GM21723 (cell line): ENCODE data around the gene LHPP.

Source experiments
- ATAC-seq: cut with Tn5 transposase; IDR thresholded peaks from one replicate; pipeline ENCODE4 v1.9.1; 2021; ENCODE audit warnings: mild to moderate bottlenecking, moderate library complexity; ENCODE audit not compliant: unreplicated experiment

LHPP gene

DNA sequence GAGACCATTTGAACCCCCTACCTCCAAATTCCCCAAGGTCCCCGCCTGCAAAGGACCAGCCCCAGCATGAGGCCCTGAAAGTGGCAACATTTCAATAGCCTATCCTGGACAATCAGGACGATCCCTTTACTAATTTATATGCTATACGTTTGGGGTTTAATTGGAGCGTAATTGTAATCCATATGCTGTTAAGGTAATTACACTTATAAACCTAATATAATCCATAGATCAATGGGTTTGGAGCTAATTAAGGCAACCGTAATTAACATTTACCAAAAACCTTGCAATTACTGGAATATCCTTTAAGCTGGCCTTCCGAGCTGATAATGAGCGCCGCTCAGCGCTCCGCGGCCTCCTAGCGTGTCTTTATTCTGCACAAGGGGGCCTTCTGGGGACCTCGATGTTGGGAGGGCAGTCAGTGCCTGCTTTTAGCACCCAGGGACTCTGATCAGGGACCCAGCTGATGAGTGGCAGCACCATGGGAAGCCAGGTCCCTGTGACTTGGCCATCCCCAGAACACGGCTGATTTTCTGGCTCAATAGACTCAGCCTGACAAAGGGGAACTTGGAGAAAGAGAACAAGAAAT is 91.2 kb downstream of the LHPP start:
- ATAC-seq = no peak

DNA sequence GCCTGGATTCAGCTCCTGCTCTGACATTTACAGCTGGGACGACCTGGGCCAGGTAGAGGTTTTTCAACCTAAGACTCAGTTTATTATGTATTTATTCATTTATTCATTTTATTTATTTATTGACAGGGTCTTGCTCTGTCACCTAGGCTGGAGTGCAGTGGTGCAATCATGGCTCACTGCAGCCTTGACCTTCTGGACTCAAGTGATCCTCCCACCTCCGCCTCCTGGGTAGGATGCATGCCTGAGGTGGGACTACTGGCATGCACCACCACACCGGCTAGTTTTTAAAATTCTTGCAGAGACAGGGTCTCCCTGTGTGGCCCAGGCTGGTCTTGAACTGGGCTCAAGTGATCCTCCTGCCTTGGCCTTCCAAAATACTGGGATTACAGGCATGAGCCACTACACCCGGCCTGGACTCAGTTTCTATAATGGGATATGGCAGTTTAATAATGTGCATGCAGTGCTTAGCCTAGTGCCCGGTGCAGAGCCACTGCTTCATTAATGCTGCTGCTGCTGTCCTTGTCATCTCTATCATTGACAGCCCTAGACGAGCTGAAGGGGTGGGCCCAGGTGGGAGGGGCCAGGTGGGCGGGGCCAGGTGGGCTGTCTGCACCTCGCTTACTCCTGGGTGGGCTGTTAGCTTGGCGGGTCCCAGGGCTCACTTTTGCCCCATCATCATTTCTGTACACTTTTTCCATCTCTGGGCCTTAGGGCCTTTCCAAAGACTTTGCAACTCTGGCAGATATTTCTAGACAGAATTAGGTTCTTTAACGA is 92.6 kb downstream of the LHPP start:
- ATAC-seq = no peak

DNA sequence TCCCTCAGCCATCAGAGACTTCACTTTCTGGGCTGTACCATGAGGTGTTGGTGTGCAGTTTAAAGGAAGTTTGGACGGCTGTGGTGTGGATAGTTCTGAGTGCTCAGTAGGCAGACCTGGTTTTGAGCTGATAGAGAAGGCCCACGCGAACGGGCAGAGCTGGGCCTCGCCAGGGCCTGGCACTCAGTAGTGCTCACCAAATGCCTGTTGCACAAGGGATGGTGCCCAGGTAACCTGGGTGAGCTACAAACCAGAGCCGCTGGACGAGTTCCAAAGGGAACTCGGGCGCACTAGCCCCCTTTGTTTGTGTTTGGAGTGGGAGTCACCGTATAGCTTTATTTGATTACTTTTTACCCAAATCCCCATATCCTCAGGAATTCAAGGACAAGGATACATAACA is 95.5 kb downstream of the LHPP start:
- ATAC-seq = no peak

DNA sequence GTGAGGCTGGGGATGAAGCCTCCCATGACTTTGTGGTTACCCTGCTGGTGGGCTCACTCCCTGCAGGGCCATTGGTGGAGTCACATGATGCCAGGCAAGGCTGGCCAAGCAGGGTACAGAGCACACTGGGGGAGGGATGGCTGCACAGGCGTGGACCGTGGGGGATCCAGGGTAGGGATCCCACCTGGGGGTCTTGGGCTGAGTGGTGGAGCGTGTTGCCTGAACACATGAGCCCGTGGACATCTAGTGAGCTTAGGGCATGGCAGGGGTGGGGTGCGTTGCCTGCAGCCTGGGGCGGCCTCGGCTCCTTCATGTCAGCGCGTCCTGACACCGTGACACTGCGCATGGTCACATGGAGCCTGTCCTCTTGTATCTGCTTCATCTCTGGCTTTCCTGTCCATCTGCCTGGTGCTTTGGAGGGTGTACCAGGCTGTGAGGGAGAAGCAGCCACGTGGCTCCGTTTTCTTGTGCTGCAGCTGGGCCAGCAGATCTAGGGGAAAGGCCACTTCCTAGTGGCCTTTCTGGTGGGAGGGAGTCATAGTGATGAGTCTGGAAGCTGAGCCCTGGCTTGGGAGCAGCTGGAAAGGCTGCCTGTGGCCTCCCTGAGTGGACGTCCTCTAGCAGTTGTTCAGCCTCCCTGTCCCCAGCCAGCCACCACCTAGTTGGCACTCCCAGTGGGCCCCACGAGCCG is 96.2 kb downstream of the LHPP start:
- ATAC-seq = no peak

DNA sequence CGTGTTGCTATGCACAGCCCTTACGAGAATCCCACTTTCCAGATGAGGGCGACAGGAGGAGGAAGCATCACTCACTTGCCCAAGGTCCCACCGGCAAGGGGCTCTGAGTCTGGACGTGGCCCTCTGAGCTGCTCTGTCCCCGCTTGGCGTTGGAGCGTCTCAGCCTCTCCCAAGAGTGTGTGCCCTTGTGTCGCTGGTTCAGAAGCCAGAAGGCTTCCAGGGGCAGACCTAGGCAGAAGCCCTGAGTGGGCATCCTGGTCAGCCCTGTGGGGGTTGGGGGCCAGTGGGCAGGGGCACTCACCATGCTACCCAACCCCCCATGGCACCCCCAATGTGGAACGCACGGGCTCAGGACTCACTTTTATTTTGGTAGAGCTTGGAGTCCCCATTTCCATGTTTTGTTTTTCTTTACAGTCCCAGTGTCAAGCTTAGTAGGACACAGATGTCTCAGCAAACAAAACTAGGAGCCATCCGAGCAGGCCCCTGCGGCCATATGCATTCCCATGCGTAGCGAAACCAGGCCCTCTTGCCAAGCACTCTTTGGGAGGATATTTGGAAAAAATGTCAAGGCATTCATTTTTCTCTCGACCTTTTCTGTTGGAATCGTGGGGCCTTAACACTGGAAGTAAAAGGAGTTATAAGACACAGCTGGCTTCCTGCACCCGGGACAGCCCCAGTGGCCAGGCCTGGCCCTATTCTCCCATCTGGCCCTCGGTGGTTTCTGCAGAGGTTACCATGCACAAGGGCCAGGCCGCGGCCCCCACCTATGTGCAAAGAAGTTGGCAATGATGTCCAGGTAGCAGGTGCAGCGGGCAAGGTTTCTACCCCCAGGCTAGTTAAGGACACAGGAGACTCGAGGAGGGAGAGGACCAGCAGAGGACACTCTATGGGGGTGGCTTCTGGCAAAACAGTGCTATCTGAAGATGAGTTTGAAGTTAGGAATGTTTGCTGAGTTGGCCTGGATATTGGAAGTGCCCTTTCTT is 97.0 kb downstream of the LHPP start:
- no peak for ATAC-seq

DNA sequence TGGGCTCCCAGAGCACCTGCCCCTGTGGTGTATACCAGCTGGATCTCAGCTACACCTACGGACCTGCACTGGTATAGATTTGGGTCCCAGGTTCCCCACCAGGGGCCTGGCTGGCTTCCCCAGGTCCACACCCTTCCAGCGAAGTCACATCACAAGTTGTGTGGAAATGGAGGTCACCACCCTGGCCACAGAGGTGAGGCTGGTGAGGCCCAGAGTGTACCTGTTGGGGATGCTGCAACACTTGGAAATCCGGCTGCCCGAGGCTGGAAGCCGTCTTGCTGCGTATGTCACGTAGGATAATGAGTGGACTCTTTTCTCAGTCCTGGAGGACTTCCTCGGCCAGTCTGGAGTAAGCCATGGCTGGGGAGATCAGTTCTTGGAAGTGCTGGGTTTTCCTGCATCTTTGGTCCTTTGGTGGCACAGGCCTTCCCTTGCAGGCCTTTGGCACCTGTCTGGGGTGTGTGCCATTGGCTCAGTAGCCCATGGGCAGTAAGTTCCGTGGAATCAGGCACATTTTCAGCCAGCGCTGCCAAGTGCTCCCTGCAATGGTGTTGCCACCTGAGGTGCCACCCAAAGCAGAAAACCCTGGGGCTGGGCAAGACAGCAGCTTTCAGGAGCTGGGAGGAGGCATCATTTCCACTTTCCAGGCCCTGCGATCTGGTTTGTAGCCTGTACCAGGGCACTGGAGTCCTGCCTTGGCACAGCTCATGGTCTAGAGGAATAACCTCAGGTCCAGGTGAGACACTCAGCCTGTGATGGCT is 97.9 kb downstream of the LHPP start:
- ATAC-seq = no peak

DNA sequence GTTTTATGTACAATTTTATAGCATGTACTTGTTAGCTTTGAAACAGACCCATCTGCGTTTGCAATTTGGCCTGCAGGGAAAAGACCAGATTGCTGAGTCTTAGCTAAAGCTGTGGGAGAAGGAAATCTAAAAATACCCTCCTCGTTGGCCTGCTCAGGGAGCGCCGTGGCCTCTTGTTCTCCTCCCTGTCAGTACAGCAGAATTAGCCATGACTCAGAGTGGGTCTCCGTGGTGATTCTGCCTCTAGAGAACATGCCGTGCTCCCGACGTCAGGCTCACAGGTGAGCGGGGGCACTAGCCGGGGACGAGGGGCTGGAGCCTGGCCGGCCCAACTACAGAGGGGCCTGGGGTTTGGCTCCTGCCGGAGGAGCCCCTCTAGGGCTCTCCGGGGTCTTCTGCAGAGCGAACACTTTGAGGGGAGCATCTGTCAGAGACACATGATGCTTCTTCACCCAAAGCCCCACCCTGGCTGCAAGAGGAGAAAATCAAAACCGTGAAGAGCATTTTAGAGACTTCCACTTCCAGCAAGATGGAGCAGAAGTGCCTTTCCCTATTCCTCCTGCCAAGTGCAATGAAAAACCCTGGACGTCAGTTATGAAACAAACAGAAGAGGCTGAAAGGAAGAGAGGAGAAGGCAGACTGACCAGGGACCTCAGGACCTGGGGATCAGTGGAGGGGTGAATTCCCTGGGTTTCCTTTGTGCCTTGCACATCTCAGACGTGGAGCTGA is 98.9 kb downstream of the LHPP start:
- ATAC-seq = no peak

DNA sequence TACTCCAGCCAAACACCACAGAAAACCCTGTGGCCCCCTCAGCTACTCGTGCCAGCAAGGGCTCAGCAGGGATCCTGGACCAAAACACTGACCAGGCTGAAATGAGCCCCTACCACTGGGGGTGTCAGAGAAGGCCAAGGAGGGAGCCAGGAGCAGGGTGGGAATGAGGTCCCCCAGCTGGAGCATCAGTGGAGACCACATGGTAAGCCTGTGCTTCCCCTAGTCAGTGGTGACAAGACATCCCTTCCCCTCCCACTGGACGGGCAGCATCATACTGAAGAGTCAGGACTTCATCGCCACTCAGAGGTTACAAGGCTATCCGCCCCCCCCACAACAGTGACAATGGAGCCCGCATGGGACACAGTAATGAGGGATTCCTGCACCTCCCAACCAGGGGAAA is 99.6 kb downstream of the LHPP start:
- no peak for ATAC-seq

DNA sequence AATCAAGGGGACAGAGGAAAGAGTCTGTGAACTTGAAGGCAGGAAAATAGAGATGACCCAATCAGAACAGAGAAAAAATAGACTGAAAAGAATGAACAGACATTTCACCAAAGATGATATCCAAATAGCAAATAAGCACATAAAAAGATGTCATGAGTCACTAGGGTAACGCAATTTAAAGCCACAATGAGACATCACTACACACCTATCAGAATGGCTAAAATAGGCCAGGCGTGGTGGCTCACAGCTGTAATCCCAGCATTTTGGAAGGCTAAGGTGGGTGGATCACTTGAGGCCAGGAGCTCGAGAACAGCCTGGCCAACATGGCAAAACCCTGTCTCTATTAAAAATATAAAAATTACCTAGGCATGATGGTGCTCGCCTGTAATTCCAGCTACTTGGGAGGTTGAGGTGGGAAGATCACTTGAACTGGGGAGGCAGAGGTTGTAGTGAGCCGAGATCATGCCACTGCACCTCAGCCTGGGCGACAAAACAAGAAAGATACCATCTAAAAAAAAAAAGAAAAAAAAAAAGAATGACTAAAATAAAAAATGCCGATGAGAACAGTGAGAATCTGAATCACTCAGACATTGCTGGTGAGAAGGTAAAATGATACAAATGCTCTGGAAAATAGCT is 100.9 kb downstream of the LHPP start:
- ATAC-seq = no peak

DNA sequence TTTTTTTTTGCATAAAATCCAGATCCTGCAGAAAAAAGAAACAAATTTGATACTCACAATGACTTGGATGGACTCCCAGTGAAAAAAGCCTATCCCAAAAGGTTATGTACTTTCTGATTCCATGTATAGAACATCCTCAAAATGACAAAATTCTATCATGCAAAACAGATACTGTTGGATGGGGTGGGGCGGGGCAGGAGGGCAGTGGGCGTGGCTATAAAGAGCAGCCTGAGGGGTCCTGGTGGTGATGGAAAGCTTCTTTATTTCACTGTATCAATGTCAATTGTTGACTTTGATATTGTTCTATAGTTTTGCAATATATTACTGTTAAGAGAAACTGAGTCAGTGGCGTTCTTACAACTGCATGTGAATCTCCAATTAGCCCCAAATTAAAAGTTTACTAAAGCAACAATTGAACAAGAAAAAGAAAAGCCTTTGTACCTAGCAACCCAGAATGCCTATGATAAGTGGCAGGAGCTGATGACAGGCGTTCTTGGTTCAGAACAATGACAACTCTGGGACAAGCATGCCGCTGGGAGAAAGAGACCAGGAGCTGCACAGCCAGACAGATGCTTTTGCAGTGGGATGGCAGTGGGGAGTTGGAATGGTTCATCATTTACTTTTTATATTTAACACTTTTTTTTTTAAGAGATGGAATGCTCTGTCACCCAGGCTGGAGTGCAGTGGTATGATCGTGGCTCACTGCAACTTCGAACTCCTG is 101.9 kb downstream of the LHPP start:
- no peak for ATAC-seq

DNA sequence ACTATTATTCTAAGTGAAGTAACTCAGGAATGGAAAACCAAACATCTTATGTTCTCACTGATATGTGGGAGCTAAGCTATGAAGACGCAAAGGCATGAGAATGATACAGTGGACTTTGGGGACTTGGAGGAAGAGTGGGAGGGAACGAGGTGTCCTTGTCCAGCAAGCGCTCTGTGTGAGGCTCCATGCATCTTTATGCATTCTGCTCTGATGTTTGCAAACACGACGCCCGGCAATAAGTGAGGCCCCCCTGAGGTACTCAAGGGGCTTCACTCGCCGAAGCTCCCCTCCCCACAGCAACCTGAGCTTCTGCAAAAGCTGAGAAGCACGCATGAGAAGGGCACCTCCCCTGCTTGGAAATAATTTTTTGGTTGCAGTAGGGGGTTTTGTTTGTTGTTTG is 103.3 kb downstream of the LHPP start:
- ATAC-seq = no peak

DNA sequence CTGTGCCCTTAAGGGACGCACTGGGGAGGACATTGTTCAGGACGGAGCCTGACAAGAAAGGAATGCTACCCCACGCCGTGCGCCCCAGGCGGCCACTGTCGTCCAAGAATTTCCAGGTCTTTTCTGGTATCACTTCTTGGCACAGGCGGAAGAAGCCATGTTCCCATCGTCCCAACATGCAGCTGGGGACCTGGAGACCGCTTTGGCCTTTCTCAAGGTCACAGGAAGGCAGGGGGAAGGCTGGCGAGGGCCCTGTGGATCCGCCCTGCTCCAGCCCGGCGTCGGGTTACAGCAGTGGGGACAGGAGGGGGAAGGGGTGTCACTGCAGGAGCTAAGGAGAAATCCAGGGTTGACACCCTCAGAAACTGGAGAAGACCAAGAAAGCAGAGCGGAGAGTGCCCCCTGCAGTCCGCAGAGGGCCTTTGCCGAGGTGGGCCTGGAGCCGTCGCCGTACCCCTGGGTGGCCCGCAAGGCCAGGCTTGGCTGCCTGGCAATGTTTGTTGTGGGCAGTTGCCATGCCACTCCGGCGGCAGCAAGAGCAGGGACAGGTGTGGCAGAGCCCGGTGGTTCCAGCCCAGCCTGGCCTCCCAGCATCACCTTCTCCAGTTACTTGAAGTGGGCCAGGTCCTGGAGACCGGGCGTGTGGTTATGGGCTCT is 104.1 kb downstream of the LHPP start:
- no peak for ATAC-seq

DNA sequence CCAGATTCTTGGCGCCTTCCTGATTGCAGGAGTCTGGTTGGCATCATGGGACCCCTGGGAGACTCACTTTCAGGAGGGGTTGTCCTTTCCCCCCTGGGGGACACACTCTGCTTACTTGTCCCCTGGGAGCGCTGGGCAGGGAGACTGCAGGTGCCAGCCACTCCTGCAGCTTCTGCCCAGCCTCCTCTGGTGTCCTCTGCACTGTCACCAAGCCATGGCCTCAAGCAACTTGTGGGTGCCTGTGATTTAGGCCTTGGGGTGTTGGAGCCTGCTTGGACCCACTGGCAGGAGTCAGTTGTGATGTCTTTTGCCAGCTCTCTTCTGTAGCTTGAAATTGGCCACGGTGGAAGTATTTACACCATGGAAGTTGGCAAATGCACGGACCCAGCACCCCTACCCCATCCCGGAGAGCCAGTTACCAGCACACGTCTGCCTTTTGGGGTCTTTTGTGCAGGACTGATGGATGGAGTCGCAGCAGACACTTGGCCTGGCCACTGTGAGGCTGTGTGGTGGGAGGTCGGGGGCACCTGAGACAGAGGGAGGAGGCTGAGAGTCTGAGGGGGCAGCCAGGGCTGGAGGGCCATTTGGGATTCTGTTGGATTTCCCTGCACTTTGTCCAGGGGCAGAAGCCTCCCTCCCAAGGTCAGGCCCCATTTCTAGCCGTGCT is 104.7 kb downstream of the LHPP start:
- ATAC-seq = no peak

DNA sequence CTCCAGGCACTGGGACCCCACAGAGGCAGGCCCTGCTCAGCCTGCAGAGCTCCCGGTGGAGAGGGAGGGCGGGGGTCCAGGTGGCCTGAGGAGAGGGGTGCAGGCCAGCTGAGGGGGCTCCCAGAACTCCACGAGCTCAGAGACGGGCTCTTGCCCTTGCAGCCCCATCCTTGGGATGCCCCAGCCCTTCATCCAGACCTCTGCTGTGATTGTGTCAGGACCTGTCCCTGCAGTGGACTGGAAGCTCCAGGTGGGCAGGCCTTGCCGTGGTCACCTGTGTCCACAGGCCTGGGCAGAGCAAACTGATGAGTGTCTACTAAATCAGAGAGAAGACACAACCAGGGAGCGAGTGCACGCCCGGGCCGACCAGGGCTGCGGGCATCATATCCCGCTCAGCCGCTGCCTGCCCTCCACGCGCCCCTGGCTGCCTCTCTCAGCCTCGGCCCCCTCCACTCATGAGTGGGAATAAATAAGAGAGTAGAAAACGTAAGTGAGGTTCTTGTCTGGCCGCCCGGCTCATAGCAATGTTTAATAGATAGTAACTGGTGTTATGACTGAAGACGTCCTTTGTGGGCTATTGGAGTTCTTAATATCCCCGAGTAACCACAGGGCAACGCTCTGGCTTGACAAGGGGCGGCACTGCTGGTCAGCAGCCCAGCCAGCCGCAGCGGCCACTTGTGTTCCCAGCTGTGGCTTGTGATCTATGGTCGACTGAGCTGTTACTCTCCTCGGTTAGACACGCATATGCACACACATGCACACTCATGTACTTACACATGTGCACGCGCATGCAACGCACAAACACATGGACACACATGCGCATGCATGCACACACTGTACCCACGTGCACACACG is 105.6 kb downstream of the LHPP start:
- ATAC-seq = no peak

DNA sequence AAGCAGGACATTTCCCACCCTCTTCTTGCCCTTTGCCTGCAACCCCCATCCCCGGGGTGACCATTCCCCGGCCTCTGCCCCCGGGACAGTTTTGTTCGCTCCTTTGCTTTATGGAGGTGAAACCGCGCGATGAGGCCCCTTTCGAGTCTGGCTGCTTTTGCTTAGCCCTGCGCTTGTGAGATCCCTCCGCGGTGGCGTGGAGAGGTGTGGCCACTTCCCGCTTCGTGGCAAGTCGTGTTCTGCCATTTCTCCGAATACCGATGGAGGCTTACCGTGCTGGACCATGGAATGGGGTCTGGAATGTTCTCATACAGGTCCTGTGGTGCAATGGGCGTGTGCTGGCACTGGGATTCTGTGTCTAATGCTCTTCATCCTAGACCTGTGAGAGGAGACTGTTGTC is 106.7 kb downstream of the LHPP start:
- no peak for ATAC-seq

DNA sequence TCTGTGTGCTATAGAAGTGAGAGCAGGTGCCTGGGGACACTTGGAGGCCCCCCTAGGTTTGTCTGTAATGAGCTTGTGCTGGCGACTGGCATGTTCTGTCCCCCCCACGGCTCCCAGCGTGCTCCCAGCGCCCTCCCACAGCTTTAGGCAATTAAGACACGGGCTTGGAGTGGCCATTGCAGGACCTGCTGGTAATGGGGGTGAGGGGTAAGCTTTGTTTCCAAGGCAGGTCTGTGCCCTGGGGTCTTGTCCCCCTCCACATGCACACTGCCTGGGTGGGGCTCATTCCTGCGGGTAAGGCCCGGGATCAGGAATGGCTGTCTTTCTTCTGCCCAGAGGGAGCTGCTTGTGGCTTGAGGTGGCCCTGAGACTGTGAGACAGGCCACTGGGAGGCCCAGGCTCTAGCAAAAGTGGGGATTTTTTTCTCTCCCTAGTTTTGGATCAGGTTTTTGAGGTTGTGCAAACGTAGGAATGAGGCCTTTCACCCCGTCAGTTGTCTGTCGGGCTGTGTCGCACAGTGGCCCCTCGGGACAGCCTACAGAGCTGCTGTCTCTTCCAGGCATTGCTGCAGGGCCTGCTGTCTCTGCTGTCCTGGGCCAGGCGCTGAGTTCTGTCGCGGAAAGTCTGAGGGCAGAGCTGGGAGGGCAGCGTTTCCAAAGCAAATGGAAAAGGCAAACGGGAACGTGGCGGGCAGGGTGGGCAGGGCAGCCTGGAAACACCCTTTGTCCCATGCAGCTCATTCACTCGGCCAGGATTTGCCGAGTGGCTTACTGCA is 107.4 kb downstream of the LHPP start:
- no peak for ATAC-seq
